HEK293 (cell line): ENCODE data around the gene NCEH1.

ENCODE experiments used
- CTCF ChIA-PET: fragments of 350-600 bp; formaldehyde crosslinking; extraction: SDS; loops from one replicate; lab custom pipeline; 2021; ENCODE audit warnings: antibody characterized with exemption; lab: Yijun Ruan, JAX
- POLR2A ChIA-PET: fragments of 300-600 bp; formaldehyde crosslinking; extraction: SDS; loops from one replicate; lab custom pipeline; 2020; ENCODE audit warnings: antibody characterized with exemption, inconsistent platforms; lab: Yijun Ruan, JAX
- H3K27ac ChIP-seq: fragments of 200-500 bp; sonication (Bioruptor generic); 2 replicates; pipeline ENCODE4 v1.5.1; 2014; ENCODE audit warnings: low read depth, low read length, control low read depth, inconsistent platforms; ENCODE audit errors: extremely low read depth
- H3K36me3 ChIP-seq, 2 experiments: fragments of 200-500 bp in 1 of 2; sonication (Bioruptor generic) in 1 of 2; 1 replicate in 1 of 2; 2 replicates in 1 of 2; pipeline ENCODE4 v1.5.1; 2014 to 2017; ENCODE audit warnings: inconsistent platforms in 2 of 2, low read length in 2 of 2; ENCODE audit not compliant: control insufficient read depth in 2 of 2, insufficient read depth in 1 of 2
- H3K4me1 ChIP-seq: fragments of 200-500 bp; sonication (Bioruptor generic); 2 replicates; pipeline ENCODE4 v1.5.1; 2014; ENCODE audit warnings: mild to moderate bottlenecking, low read length, inconsistent platforms; ENCODE audit not compliant: control insufficient read depth, insufficient read depth
- H3K4me3 ChIP-seq: 2 replicates; pipeline ENCODE4 v1.5.1; 2011; ENCODE audit warnings: low read depth, mild to moderate bottlenecking, control low read depth, low read length, moderate library complexity
- H3K9me3 ChIP-seq: fragments of 200-500 bp; sonication (Bioruptor generic); 2 replicates; pipeline ENCODE4 v1.5.1; 2014; ENCODE audit warnings: low read depth, low read length, inconsistent platforms; ENCODE audit not compliant: control insufficient read depth, insufficient read depth
- AEBP2 ChIP-seq: fragments of 450-650 bp; formaldehyde crosslinking; IDR thresholded peaks from 2 replicates; pipeline ENCODE4 v1.5.1; 2016; ENCODE audit warnings: missing biosample characterization, missing genetic modification characterization, borderline replicate concordance
- ELK4 ChIP-seq: IDR thresholded peaks from 2 replicates; pipeline ENCODE4 v1.6.1; 2011; ENCODE audit warnings: mild to moderate bottlenecking, low read depth, low read length, borderline replicate concordance
- PATZ1 ChIP-seq: fragments of 450-650 bp; formaldehyde crosslinking; IDR thresholded peaks from 2 replicates; pipeline ENCODE4 v1.5.1; 2016; ENCODE audit warnings: missing biosample characterization, missing genetic modification characterization
- YY1 ChIP-seq: fragments of 450-650 bp; formaldehyde crosslinking; IDR thresholded peaks from 2 replicates; pipeline ENCODE4 v1.5.1; 2018; ENCODE audit warnings: missing biosample characterization, missing genetic modification characterization
- ZBTB20 ChIP-seq: fragments of 450-650 bp; formaldehyde crosslinking; IDR thresholded peaks from 2 replicates; pipeline ENCODE4 v1.5.1; 2016; ENCODE audit warnings: missing biosample characterization, missing genetic modification characterization
- ZNF239 ChIP-seq: fragments of 450-650 bp; formaldehyde crosslinking; IDR thresholded peaks from 2 replicates; pipeline ENCODE4 v1.5.1; 2016; ENCODE audit warnings: missing biosample characterization, missing genetic modification characterization
- ZNF24 ChIP-seq: fragments of 450-650 bp; formaldehyde crosslinking; IDR thresholded peaks from 2 replicates; pipeline ENCODE4 v1.5.1; 2016; ENCODE audit warnings: missing biosample characterization, missing genetic modification characterization
- ZNF248 ChIP-seq: fragments of 450-650 bp; formaldehyde crosslinking; IDR thresholded peaks from 2 replicates; pipeline ENCODE4 v1.5.1; 2017; ENCODE audit warnings: missing biosample characterization, missing genetic modification characterization
- ZNF26 ChIP-seq: fragments of 450-650 bp; formaldehyde crosslinking; IDR thresholded peaks from 2 replicates; pipeline ENCODE4 v1.5.1; 2016; ENCODE audit warnings: missing biosample characterization, missing genetic modification characterization
- ZNF335 ChIP-seq: fragments of 450-650 bp; formaldehyde crosslinking; conservative IDR thresholded peaks from 2 replicates; pipeline ENCODE4 v1.5.1; 2016; ENCODE audit warnings: missing biosample characterization, missing genetic modification characterization
- ZNF362 ChIP-seq: fragments of 450-650 bp; formaldehyde crosslinking; IDR thresholded peaks from 2 replicates; pipeline ENCODE4 v1.5.1; 2016; ENCODE audit warnings: missing biosample characterization, missing genetic modification characterization
- ZNF449 ChIP-seq: fragments of 450-650 bp; formaldehyde crosslinking; IDR thresholded peaks from 2 replicates; pipeline ENCODE4 v1.5.1; 2017; ENCODE audit warnings: missing biosample characterization, mild to moderate bottlenecking, missing genetic modification characterization, moderate library complexity
- ZNF488 ChIP-seq: fragments of 450-650 bp; formaldehyde crosslinking; IDR thresholded peaks from 2 replicates; pipeline ENCODE4 v1.5.1; 2016; ENCODE audit warnings: missing biosample characterization, missing genetic modification characterization
- ZNF530 ChIP-seq: fragments of 450-650 bp; formaldehyde crosslinking; IDR thresholded peaks from 2 replicates; pipeline ENCODE4 v1.5.1; 2016; ENCODE audit warnings: low read depth, missing biosample characterization, missing genetic modification characterization
- ZNF549 ChIP-seq: fragments of 450-650 bp; IDR thresholded peaks from 2 replicates; pipeline ENCODE4 v1.5.1; 2018; ENCODE audit warnings: missing biosample characterization, missing genetic modification characterization, mild to moderate bottlenecking, inconsistent platforms, moderate library complexity
- ZNF558 ChIP-seq: fragments of 450-650 bp; formaldehyde crosslinking; IDR thresholded peaks from 2 replicates; pipeline ENCODE4 v1.5.1; 2016; ENCODE audit warnings: missing biosample characterization, missing genetic modification characterization
- ZNF571 ChIP-seq: fragments of 450-650 bp; formaldehyde crosslinking; IDR thresholded peaks from 2 replicates; pipeline ENCODE4 v1.5.0; 2017; ENCODE audit warnings: missing biosample characterization, missing genetic modification characterization
- ZNF626 ChIP-seq: fragments of 450-650 bp; sonication (Bioruptor Pico); formaldehyde crosslinking; IDR thresholded peaks from 2 replicates; pipeline ENCODE4 v1.5.1; 2018; ENCODE audit warnings: missing biosample characterization, missing genetic modification characterization, inconsistent platforms
- ZNF639 ChIP-seq: fragments of 450-650 bp; formaldehyde crosslinking; IDR thresholded peaks from 2 replicates; pipeline ENCODE4 v1.5.1; 2016; ENCODE audit warnings: missing biosample characterization, missing genetic modification characterization
- ZNF658 ChIP-seq: fragments of 450-650 bp; formaldehyde crosslinking; IDR thresholded peaks from 2 replicates; pipeline ENCODE4; 2016; ENCODE audit warnings: missing biosample characterization, missing genetic modification characterization
- ZNF843 ChIP-seq: fragments of 450-650 bp; formaldehyde crosslinking; IDR thresholded peaks from 2 replicates; pipeline ENCODE4 v1.5.1; 2016; ENCODE audit warnings: missing biosample characterization, missing genetic modification characterization
- ZXDB ChIP-seq: fragments of 450-650 bp; formaldehyde crosslinking; IDR thresholded peaks from 2 replicates; pipeline ENCODE4 v1.5.1; 2016; ENCODE audit warnings: missing biosample characterization, missing genetic modification characterization

Gene NCEH1

GRCh38 chr3:172585954-172586353, 124.9 kb downstream of the NCEH1 start (continued):
- TF ChIP-seq PATZ1 (tag by site-specific recombination) (no peak), ZNF658 (tag by site-specific recombination) (no peak), ZNF558 (tag by site-specific recombination) (no peak)

GRCh38 chr3:172582712-172583111, 128.2 kb downstream of the NCEH1 start:
- Histone ChIP-seq H3K27ac (no peak overlapping the region), H3K9me3 (no peaks in the 10 kb centered on the region), H3K4me1 (no peaks in the 10 kb centered on the region), H3K4me3 (no peak overlapping the region), H3K36me3 (no peaks in the 10 kb centered on the region)
- TF ChIP-seq YY1 (tag by site-specific recombination) = no peak
- no peak for TF ChIP-seq ZNF449 (tag by site-specific recombination)
- TF ChIP-seq ELK4 = no peak
- no peak for TF ChIP-seq ZNF362 (tag by site-specific recombination)
- TF ChIP-seq ZNF626 = no peak
- no peak for TF ChIP-seq ZNF530
- no peak for TF ChIP-seq ZNF26
- TF ChIP-seq ZNF239 (tag by site-specific recombination) = no peak
- TF ChIP-seq ZNF639 (tag by site-specific recombination) = no peak
- CTCF ChIA-PET = interaction anchor here (2.2 kb wide), 1 partner anchor 13 kb away, joined by 9 read pairs; no protein-coding TSS in a partner anchor
- POLR2A ChIA-PET = no interaction called here

- Histone ChIP-seq H3K36me3 (no peaks in the 10 kb centered on the region), H3K4me3 (no peak overlapping the region), H3K27ac (no peak overlapping the region), H3K9me3 (no peaks in the 10 kb centered on the region), H3K4me1 (no peaks in the 10 kb centered on the region)
- CTCF ChIA-PET = no interaction called here
- POLR2A ChIA-PET = no interaction called here
- TF ChIP-seq ZNF488 (no peak), ZBTB20 (tag by site-specific recombination) (no peak), ZNF24 (tag by site-specific recombination) (no peak), ZNF549 (tag by site-specific recombination) (no peak), ZNF335 (tag by site-specific recombination) (no peak), ZNF571 (tag by site-specific recombination) (no peak), AEBP2 (tag by site-specific recombination) (no peak), ZNF248 (tag by site-specific recombination) (no peak), ZNF843 (tag by site-specific recombination) (no peak), ZXDB (no peak)
These were observed 129.1 kb downstream of the NCEH1 start for GRCh38 chr3:172581757-172582166.
